A172 (cell line): ENCODE measurements around the gene EYS. TPM values are rescaled to one million over a fixed set of nuclear protein-coding genes. Genes with fewer than 3 reads are reported as not detected.
"Not testable (repeated sequence)": the region's sequence is repeated elsewhere in the genome, so short reads cannot be mapped to it uniquely, and the experiment has no call there.

Experiments
- DNase-seq: peaks from one replicate; pipeline ENCODE4 v3.0.0-alpha.2; 2015; ENCODE audit warnings: low spot score
- total RNA-seq: library from RNA; depleted of rRNA; stranded (reverse); fragments of >200 nt; shearing (Covaris generic); gene quantifications from 2 replicates; pipeline ENCODE4 v1.2.3, GENCODE V29; 2014

EYS gene
- total RNA-seq, 1 experiment from 2014 or later, result 0.24 TPM

DNA sequence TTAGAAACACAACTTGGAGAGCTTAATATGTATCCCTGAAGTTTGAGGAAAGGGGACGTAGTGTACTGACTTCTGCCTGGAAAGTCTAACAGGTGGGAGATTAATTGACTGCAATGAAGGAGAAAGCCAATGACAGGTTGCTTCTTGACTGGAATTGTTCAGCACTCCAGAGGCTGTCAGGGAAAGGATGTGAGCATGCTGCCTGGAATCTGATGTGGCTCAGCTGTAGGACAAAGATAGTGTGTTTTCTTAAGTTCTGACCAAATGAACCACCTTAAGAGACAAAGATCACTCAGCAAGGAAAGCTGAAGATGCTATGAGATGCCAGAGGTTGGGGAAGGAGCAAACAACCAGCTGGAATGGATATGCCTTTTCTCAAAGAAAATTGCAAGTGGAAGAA lies 1885.6 kb downstream of the EYS start:
- no peak for DNase-seq

DNA sequence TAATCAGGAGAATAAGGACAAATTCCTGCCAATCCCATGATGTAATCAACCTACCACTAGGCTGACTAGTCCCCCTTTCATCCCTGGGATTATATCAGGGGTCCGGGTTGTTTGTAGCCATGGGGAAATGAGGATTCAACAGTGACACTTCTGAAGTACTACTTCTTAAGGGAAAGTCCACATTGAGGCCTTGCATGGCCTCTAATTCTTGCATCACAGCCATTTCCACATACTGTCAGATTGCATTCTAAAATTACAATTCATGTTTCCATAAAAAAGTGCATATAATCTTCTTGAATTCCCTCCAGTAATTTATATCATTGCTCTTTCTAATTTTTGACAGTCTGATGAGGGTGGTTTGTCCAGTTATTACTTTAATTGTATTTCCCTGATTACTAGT lies 1887.2 kb downstream of the EYS start:
- no peak for DNase-seq

DNA sequence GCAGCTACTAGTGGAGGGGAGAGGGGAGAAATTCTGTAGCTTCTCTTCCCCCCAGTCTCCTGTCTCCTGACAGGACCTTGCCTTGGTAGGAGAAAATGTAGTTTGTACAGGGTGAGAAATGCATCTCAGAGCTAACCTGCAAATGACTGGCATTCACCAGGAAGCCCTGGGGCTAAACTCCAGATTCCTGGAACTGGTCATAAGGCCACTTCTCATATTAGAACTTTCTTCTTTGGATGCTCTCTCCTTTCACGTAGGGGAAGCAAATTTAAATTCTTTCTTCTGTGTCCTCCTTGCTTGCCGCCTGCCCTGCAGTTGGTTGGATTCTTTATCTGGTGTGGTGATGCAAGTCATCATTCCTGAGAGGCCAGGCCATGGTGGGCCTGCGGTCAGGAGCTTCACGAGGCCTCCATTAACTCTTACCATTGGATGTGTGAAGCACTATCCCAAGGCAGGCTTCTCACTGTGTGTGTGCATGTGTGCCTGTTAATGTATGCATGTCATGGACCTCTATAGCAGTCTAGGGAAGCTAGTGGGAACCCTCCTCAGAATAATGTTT lies 1889.5 kb downstream of the EYS start:
- no peak for DNase-seq

DNA sequence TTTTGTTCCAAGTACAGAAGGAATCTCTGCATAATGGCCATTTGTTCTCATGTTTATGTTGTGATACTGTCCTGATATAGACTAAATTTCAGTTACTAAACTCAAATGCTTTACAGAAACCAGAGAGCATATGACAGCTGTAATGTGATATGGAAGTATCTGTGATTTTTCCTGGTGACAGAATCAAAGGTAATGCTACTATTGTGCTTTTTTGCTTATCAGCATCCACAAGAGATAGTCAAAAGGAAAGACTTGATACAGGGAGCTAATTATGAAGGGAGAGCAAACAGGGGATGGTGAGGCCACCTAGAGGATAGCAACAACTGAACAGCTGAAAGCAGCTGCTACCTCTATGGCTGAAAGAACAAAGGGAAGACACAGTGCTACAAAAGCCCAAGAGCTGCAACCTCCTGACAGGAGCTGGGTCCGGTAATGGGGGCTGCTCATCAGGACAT lies 1890.0 kb downstream of the EYS start:
- DNase-seq, result peak; percentile 6

DNA sequence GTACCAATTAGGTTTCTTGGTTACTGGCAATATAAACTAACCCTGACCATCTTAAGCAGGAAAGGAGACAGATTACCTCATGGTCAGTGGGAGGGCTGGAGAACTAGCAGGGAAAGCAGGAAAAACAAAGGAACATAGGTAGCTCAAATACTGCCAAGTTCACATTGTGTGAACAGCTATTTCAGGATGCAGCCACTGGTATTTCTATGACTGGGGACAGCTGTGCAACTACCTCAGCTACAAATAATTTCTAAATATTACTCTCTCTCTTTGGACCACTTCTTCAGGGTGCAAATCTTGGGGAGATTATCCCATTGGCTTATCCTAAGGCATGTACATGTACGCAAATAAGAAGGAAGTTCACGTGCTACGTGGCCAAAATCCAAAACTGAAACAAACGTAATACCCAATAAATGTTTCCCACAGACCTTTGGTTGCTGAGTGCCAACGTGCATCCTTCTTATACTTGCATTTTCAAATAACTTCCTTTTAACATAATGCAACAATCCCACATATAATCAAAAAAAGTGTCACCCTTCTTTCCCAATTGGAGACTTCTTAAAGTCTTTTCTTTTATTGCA lies 1890.5 kb downstream of the EYS start:
- DNase-seq, result no peak

DNA sequence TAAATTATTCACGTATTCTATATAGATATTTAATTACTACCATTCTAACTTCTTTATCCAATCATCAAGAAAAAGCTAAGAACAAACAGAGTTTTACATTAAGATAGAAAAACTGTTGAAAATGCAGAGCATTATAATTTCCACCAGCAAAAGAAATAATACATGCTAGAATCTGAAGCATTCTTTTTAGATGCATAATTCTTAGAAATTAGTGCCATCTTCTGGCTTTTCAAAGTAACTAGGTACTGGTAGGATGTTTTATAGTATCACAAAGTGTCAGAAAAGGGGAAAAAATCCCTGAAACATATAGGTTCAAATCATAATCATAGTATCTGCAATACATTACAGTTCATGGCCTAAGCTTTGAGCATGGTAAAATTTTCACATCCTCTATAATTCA lies 1892.6 kb downstream of the EYS start:
- DNase-seq, result no peak

DNA sequence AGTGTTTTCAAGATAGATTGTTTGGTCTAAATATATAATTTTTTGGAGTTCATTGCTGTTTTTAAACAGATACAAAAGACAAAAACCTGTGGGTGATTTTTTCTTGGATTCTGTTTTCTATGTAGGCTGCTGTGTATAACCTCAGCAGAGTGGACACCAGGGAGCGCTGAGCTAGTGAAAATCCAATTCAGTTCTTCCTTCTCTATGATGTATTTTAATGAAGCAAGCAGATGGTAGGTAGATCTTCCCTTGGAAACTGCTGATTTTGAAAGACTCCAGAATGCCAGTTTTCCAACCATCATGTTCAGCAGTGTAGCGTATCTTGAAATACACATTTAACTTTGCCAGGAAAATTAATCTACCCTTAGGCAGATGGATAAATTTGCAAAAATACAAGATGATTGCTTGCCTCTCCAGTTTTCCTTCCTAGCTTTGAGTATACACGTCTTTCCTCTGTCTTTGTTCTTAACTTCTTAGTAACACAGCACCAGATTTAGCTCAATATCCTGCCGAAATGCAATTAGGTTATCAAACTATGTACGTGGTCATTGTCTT lies 1893.4 kb downstream of the EYS start:
- no peak for DNase-seq

DNA sequence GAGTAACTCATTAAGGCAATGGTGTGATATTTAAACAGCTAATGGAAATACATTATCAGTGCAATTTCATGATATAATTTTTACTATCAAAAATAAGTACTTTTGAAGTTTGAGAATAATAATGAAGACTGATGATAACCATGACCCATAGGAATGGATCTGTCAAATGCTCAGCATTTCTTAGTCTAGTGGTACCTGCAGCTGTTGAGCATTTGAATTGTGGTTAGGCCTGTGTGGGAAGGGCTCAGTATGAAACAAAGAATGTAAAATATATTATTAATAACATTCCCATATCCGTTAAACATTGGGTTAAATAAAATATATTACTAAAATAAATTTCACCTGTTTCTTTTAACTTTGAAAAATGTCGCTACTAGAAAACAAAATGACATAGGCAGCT lies 1898.5 kb downstream of the EYS start:
- DNase-seq, result no peak

DNA sequence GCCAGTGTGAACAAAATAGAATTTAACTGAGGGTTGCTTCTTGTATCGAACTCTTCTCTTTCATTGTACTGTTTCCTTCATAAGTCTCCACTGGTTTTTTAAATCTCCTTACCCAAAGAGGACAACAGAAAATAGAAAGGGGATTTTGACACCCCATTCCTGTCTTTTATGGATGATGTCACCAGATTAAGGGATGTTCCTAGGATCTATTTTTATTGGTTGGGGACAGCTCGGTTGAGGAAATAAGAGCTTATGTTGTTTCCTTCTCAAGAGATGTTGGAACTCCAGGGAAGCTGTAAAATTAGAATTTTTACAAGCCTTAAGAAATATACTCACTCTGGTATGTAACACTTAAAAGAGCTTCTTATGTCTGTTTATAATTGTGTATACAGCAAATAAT lies 1900.0 kb downstream of the EYS start:
- peak; percentile 16 for DNase-seq

DNA sequence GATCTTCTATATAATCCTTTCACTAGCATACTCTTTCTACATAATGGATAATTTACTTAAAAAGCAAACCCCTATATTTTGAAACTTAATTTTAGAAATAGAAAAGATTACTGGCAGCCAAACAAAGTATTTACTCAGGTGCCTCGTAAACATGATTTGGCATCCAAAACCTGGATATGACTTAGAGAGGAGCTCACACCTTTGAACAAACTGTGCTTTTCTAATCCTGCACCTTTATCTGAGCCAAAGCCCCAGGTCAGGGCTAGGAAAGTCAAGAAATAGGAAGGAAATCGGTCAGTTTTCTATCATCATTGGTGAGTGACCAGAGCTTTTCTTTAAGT lies 1900.5 kb downstream of the EYS start:
- no peak for DNase-seq

DNA sequence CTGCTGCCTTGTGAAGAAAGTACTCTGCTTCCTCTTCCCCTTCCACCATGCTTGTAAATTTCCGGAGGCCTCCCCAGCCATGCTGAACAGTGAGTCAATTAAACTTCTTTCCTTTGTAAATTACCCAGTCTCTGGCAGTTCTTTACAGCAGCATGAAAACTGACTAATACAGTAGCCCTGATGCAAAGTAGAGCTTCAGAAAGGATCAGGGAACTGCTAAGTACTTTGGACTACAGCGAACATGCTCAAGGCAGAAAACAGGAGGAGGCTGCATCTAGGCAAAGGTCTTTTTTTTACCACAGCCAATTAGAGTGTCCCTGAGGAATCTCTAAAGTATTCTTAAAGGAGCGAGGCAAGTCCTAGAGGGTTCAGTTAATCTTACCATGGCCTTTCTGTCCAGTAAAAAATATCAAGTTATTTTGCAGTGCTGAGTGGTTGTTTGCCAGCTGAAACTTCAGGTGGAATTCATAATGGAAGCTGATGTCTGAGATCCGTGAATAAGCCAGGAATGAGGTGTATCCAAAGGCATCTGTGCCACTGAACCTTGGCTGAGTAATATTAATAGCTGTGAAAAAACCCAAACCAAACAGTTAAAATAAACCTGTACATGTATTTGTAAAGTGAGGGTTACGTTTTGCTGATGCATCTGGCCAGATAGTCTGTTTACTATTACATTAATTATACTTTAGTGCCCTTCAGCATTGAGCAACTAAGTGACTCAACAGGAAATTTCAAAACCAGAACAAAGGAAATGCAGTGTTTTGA lies 1901.0 kb downstream of the EYS start:
- peak; percentile 82 for DNase-seq

DNA sequence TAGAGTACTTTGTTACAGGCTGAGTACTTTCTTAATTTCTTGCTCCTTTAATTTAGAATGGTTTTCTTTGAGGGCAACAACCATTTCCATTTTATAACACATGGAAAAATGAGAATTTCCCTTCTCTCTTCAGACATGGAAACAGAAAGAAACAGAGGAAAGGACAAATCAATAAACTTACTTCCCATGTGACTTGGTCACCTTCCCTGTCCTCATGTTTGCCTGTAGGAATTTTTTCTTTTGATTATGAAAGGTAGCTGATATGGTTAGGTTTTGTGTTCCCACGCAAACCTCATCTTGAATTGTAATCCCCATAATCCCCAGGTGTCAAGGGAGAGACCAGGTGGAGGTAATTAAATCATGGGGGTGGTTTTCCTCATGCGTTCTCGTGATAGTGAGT lies 1901.7 kb downstream of the EYS start:
- no peak for DNase-seq

DNA sequence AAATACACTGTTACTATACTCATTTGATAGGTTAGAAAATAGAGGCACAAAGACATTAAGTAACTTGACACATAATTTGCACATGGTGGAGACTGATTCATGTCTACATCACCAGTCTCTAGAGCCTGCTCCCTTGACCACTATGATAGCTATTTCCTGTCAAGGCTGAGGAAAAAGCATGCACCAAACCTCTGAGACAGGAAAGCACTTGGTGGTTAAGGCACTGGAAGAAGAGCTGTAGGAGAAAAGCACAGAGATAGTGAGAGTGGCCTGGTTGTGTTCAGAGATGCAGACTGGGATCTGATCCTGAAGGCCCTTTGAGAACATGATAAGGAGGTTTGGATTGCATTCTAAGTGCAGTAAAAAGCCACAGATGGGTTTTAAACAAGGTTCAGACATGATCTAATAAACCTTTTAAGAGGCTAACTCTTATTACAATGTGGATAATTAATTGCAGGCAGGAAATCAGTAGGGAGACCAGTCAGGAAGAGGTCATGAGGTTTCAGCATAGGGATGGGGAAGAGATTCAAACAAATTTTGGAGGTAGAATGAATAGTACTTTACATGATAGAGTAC lies 1902.6 kb downstream of the EYS start:
- peak; percentile 76 for DNase-seq

DNA sequence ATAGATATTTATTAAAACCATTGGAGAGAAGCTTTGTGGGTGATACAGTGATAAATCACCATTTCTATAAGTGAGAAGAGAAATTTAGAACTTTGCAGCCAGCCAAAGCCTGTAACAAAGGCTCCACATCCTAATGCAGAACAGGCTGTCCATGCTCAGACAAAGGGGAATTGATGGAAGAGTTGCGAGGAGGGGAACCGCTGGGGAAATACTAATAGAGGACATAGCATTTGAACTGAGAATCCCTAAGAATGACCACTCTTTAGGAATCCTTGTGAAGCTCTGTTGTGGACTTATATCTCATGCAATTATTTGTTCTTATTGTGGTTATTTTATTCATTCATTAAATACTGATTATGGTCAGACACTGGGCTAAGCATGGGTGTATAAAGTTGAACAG lies 1903.7 kb downstream of the EYS start:
- DNase-seq, result no peak

DNA sequence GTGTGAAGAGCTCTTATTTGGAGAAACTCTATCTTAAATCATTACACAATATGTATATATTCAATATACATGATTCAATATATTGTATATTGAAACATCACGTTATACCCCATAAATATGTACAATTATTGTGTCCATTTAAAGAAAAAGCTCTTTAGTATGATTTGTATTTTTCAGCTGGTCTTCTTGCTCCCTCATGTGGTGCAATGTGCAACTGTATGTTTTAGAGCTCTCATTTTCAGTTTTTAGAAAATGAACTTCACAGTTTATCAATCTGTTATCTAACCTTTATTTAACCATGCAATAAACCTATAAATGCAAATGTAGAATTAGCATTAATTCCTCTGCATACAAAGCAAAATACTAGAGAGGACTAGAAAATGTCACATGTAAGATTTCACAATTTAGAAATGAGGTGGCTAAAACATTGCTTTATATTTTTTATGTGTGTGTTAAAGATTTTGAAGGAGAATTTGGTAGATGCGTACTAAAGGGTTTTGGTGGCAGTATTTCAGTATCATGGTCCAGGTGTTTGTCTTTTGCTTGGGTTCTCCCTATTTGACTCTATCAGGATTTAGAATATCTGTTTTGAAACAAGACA lies 1904.3 kb downstream of the EYS start:
- no peak for DNase-seq

DNA sequence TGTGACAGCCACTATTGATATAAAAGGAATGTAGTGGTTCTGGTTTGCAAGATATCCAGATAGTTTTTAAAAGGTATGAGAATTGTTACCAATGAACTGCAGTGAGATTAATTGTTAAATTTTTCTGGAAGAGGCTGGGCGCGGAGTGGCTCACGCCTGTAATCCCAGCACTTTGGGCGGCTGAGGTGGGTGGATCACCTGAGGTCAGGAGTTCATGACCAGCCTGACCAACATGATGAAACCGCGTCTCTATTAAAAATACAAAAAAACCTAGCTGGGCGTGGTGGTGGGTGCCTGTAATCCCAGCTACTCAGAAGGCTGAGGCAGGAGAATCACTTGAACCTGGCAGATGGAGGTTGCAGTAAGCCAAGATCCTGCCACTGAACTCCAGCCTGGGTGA lies 1906.6 kb downstream of the EYS start:
- DNase-seq, result not testable (repeated sequence)

DNA sequence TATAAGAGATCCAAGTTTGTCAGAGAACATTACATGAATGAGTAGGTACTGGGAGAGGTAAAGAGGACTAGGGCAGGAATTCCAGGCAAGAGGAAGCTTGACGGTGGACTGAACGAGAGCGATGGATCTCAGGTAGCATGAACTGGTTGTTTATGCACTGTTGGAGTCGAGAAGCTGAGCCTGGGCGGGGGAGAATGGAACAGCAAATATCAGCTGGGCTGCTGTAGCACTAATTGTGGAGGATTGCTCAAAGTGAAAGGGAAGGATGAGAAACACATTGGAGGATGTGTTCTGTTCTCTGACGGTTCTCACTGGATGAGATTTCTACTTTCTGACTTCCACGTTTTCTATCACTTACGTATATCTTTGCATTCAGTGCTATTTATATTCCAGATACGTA lies 1907.2 kb downstream of the EYS start:
- no peak for DNase-seq

DNA sequence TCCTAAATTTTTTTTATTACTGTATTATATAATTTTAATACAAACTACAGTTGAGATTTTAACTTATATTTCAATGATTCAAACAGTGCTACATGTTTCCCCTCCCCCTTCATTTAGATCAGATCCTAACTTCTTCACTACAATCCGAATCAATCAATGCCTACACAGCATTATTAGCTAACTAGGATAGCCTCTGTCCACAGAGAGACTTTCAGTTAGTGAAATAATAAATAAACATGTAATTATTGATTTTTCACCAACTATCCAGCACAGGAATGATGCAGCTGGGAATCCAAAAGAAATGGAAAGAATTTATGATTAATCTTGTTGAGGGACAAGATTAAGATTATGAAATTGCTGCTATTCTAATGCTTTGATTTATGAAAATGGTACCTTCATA lies 1907.7 kb downstream of the EYS start:
- no peak for DNase-seq

DNA sequence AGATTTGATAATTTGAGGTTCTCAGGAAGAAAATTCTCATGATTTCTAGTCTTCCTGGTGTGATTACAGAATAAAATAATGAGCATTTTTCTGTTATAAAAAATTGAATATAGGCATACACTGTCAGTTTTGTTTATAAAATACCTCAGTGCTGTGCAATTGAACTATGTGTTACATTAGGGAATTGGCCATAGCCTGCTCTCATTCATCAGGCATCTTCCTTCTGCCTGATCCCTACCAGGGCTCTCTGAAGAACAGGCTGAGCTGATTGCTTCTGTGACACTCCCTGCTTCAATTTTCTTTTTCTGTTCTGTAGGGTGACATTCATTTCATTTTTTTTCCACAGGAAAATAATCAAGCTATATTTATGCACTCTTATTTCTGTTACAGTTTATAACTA lies 1908.6 kb downstream of the EYS start:
- no peak for DNase-seq

DNA sequence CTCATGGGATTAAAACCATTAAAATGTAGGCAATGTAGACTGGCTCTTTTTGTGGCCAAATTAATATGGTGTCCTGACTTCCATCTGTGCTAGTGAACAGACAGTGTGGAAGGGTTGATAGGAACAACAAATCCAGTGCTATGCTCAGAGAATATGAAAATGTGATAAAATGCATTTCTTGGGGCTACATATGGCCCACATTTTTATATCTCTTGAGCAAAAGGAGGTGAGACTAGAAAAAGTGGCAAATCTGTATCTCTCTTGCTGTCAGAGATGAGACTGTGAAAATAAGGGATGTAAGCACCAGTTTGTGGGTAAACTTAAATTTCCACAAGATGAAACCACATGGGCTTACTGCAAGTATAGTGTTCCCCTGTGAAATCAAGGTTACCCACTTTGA lies 1909.3 kb downstream of the EYS start:
- no peak for DNase-seq

DNA sequence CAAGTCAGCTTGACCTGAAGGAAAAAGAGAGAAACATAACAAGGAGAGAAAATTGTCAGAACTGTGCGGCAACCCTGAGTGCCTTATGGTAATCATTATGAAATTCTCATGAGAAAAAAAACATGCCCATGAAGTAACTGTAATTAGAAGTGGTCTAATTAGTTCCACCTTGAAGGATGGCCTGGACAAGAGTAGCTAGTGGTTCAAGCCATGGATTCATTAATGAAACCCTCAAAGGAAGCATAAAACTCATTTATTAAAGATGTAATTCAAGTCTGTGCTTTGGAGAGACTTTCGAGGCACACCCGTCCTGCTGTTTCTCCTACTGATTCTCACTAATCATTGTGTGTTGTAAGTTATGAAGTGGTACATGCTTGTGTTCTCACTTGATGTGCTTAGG lies 1911.2 kb downstream of the EYS start:
- DNase-seq, result no peak

DNA sequence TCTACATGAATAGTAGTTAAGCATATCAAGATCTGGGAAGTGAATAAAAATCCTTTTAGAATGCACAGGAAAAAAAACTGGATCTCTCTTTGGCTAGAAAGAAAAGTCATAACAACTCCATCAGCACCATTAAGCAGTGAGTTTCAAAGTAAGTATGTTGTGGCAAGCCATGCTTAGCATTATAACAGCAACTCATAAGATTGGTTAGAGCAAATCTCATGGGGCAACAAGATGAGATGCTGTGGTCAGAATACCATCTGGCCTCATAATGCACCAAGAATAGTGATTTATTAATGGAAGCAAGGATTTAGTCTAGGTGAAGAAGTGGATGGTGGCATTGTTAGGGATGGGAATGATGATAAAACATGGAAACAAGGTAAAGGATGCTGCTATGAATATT lies 1912.0 kb downstream of the EYS start:
- DNase-seq, result no peak
